HG03103 (cell line): ENCODE data around the gene KLF11.
"Not testable (repeated sequence)": the region's sequence is repeated elsewhere in the genome, so short reads cannot be mapped to it uniquely, and the experiment has no call there.

Source experiments
- ATAC-seq: cut with Tn5 transposase; IDR thresholded peaks from one replicate; pipeline ENCODE4 v1.9.1; 2021; ENCODE audit warnings: low read depth; ENCODE audit not compliant: unreplicated experiment

The KLF11 gene

GRCh38 chr2:10022445-10022844 lies 20.9 kb upstream of the KLF11 start:
- ATAC-seq = no peak

GRCh38 chr2:10022966-10023662 lies 20.2 kb upstream of the KLF11 start:
- no peak for ATAC-seq

DNA sequence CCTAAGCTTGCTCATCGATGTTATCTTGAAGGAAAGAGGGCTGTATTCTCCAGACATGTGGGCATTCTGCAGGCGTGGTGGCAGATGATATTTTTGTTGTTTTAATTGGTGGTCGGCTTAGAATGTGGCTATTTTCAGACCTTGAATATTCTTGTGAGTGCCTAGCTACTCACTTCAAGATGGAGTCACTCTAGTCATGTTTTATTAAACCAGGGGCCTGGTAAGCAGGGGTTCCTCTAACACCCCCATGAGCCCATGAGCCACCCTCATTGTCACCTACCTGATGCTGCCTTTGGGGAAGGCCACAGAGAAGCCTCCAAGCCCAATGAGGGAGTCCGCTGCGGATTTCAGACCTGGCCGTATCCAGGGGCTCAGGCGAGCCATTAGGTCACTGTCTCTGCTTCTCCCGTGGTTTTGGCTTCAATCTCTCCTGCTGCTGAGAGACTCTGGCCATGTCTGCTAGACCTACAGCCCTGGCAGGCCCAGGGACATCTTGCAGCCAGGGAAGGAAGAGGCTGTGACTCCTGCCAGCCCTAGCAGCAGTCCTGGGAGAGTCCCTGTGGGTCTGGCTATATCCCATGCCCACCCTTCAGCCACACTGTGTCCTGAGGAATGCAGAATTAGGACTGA lies 16.3 kb upstream of the KLF11 start:
- no peak for ATAC-seq

- no peak for ATAC-seq
Observed at GRCh38 chr2:10027660-10028330, 15.6 kb upstream of the KLF11 start.

DNA sequence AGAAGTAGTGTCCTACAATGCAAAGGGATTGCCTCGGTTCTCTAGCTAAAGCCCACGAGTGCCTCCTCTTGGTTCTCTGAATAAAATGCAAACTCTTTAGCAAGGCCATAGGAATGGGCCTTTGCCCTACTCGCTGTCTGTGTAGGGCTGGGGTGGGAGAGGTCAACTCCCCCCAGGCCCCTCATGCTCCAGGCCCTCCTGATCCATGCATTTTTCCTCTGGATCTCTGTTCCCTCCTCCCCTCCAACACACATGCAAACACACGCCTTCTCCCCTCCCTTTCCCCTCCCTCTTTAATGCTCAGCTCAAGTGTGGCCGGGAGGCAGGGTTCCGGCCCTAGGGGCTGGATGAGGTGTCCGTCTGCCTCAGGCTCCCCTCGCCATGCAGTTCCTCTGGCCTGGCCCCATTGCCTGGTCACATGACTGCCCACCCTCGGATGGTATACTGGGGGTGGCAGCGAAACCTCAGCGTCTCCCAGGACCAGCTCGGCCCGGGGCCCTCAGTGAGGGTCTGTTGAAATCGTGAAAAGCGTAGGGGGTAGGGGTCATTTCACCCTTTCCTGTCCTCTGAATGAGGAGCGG lies 14.9 kb upstream of the KLF11 start:
- ATAC-seq = no peak

- no peak for ATAC-seq
Observed at GRCh38 chr2:10028988-10029874, 14.1 kb upstream of the KLF11 start.

DNA sequence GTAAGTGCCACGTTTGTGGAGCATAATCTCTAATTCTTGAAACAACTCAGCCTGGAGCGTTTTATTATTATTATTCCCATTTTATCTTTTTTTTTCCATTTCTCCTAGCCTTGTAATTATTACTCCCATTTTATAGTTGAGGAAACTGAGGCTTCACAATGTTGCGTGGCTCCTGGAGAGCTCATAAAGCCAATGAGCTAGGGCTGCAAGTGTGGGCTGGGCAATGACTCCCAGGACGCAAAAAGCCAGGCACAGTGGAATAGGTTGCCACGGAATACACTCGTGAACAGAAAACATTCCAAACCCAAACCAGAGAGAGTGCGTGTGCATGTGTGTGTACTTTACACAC lies 13.5 kb upstream of the KLF11 start:
- ATAC-seq = no peak

DNA sequence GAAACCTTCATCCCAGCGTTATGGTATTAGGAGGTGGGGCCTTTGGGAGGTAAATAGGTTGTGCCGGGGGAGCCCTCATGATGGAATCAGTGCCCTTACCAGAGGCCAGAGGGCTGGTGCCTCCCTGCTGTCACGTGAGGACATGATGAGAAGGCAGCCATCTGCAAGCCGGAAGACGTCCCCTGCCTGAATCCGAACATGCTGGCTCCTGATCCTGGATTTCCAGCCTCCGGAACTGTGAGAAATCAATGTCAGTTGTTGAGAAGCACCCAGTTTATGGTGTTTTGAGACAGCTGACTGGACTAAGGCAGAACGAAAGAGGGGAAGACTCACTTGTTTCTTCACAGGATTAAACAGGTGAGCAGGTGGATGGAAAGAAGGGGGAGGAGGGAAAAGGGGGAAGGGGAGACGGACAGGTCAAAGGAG lies 13.0 kb upstream of the KLF11 start:
- ATAC-seq = no peak

GRCh38 chr2:10030798-10031197 lies 12.6 kb upstream of the KLF11 start:
- ATAC-seq = not testable (repeated sequence)

- ATAC-seq = no peak
Observed at GRCh38 chr2:10031886-10032745, 11.2 kb upstream of the KLF11 start.

DNA sequence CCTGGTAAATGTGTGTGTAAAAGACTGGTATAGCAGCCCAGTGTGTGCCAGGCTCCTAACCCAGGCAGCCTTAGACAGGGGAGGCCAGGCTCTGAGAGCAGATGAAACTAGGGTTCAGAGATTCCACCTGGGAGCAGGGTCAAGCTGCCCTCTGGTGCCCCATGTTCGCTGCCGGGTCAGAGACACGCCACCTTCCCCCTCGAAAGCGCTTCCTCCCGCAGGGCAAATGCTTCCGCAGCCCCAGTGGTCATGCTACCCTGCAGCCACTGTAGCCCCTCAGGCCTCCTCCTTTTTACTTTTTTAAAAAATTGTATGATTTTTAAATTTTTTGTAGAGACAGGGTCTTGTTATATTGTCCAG lies 10.6 kb upstream of the KLF11 start:
- no peak for ATAC-seq

DNA sequence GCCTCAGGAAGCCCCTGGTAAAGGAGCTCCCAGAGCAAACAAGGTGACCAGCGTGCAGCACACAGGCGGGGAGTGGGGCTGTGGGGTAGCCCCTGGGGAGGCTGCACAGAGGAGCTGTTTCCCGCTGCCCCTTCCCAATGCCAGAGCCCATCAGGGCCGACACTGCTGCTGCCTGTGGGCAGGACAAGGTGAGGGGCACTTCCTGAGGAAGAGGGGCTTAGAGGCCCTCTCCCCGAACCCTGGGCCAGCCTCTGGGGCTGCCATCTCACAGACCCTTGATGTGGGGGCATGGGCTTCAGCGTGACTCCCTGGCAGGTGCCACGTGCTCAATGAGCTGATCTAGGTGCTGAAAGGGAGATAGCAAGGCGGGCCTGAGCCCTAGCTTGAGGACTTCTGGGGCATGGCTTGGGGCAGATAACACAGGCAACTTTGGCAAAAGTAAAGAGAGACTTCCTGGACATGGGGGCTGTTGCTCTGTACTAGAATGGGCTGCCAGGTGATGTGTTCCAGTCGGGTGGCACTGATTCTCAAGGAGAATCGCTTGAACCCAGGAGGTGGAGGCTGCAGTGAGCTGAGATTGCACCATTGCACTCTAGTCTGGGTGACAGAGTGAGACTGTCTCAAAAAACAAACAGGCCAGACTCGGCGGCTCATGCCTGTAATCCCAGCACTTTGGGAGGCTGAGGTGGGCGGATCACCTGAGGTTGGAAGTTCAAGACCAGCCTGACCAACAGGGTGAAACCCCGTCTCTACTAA lies 9.9 kb upstream of the KLF11 start:
- no peak for ATAC-seq

DNA sequence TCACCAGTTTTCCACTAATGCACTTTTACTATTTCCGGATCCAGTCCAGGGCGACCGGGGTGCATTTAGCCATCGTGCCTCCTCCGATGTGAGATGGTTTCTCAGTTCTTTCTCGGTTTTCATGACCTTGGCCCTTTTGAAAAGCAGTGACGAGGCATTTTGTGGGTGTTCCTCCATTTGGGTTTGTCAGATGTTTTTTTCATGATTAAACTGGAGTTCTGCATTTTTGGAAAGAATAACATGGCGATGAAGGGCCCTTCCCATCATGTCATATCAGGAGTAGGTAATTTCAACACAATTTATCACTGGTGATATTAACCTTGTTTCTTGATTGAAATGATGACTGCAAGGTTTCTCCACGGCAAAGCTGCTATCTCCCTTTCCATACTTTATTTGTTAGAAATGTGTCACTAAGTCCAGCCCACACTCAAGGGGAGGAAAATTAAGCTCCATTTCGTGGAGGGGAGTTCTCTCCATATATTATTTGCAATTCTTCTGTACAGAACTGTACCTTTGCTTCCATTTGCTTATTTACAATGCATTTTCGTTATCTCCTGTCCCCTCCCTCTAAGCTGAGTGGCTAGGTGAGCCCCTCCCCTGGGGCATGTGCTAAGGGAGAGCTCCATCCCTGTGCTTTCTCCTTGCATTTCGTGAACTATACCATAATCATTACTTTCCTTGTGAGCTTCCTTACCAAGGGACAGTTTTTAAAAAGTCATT lies 8.9 kb upstream of the KLF11 start:
- no peak for ATAC-seq

- no peak for ATAC-seq
Observed at GRCh38 chr2:10035053-10035422, 8.3 kb upstream of the KLF11 start.

- no peak for ATAC-seq
Observed at GRCh38 chr2:10035633-10036032, 7.7 kb upstream of the KLF11 start.

DNA sequence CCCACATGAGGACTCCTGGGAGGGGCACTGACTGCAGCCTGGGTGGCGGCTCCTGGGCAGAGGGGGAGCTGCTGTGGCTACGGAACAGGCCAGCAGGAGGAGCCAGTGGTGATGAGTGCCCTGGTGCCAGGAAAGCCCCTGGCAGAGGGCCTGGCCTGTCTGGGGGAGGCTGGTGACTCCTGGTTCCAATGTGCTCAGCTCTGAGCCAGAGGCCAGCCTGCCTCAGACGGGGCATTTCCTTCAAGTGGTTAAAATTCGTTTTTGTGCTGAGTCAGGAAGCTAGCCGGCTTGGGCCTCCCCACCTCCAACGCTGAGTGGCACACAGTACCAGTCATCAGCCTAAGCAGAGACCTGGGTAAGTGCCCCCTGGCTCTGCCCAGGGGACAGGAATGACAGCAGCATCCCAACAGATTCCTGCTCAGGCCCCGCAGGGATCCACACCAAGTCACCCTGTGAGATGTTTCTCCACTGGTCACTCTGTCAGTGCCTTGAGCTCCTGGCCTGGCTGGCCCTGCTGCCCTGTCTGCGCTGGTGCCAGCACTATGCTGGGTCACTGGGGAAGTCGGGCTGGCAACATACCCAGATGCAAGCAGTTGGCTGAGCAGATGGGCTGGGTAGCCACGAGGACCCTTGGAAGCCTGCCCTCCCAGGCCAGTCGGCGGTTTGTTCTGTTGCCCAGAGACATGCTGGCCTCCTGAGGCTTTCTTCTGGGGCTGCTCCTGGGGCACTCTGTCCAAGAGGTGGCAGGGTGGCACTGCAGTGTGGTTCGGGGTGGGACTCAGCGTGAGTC lies 7.1 kb upstream of the KLF11 start:
- no peak for ATAC-seq

GRCh38 chr2:10038123-10038522 lies 5.2 kb upstream of the KLF11 start:
- no peak for ATAC-seq

- ATAC-seq = no peak
Observed at GRCh38 chr2:10038716-10039115, 4.6 kb upstream of the KLF11 start.
